HG02943 (cell line): ENCODE measurements around the gene BCAR3.

ENCODE experiments used
- ATAC-seq: cut with Tn5 transposase; IDR thresholded peaks from one replicate; pipeline ENCODE4 v1.9.1; 2021; ENCODE audit warnings: mild to moderate bottlenecking, low read depth, moderate library complexity; ENCODE audit not compliant: unreplicated experiment

Gene BCAR3

DNA sequence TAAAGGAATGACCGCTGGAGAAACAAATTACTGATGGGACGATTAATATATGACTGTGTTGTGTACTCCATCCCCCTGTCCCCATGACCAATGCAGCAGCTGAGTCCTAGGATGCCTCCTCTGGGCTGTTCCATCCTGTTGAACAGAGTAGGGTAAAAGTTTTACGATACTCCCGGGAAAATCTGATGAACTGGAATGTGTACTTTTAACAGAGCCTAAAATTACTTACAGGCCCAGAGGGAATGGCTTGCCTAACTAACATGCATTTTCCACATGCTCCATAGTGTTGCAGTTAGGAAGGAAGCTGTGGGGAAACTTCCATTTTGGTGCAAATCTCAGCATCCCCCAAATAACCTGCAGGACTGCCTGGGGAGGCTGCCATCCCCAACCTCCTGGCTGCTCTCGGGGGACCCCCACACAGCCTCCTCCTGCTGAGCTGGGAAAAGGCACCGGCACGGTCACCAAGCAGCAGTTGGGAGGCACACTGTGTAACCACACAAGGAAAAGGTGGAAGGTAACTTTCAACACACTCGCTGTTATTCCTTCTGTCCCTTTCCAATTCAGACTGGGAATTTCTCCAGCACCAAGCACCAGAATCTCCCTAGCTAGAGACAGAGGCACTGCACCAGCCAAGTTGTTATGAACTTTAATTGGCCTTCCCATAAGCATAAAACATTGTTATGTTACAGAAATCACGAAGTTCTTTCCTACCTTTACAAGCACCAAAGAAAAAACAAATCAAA, 97.2 kb downstream of the BCAR3 start:
- no peak for ATAC-seq

DNA sequence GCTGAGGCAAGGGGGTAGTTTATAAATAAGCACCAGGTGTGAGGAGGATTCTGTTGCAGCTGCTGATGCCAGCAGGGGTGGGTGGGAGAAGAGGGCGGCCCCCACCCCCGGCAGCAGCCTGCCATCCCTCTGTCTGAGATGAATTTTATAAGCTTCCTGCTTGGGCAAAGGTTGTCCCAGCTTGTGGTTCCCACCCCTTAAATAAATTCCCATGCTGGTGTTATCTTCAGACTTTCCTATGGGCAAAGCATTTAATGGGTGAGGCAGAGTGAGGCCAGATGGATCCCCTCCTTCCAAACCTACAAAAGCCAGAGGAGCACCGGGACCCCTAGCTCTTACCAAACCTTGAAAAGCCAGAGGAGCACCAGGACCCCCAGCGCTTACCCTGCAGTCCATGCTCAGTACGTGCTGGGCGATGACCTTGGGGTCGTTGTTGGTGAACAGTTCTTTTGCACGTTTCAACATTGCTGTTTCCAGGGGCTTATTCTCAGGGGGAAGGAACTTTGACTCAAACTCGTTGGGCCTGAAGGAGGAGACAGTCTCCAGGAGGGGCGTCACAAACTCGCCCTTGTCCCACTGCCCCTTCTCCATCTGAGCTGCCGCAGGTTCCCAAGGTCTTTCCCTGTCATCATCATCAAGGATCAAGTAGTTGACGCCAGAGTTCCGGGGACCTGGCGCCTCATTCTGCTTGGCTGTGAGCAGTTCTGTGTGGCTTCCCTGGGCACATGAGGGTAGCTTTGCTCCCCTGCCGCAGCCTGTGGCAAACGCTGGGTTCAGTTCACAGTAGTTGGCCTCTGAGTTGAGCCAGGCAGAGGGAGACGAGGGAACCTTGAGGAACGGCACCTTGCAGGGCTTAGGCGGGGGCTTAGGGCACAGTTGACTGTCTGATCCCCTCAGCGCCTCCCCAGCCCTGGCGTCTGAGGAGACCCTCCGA, 99.5 kb downstream of the BCAR3 start:
- no peak for ATAC-seq

DNA sequence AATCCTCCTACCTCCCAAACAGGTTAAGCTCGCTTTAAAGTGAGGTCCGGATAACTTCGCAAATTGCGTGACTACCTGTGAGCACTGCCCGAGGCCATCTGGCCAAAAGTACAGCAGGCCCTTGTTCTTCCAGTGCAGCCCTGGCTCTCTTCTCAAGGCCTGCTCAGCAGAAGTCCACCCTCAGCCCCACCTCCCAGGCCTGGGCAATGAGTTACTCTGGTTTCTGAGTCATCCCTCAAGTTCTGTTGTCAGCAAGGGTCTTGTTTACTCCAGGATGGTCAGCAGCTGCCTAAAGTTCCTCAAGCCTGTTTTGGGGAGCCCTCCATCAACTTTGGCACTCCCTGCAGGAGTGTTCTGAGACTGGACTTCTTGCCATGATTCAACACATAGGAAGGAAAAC, 101.7 kb downstream of the BCAR3 start:
- no peak for ATAC-seq

DNA sequence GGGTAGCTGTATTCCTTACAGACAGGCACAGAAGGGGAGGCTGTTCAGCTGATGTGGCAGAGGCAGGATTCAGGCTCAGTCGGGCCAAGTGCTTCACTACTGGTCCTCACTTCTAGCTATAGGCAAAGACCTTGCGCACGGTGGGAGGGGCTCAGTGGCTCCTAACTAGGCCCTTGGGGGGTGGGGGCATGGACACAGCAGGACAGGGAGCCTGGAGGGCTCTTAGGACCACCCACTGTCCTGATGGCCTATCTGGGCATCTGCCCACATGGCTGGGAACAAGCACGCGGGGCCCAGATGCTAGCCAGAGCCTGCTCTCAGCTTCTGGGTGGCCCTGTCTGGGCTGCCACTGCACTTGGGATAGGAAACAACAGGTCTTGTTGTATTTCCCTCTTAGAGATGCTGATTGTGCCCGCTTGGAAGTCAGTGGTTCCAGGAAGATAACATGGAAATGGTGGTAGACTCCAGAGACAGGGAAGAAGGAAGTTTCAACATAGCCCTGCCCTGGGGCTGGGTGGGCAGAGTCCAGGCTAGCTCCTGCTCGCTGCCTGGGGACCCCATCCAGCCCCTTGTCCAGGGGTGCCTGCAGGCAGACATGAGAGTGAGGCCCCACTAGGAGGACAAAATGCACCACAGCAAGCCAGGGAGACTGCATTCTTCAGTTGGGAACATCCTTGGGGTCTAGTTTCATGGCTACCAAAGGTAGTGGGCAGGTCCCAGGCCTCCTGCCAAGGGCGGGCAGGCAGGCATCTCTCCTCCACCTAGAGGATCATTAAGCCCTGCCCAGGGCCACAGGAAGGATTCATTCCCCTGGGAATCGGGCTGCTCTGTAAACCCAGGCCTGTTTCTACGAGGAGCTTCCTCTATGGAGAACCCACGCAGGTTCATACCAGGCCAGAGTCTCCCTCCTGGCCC, 102.5 kb downstream of the BCAR3 start:
- no peak for ATAC-seq

DNA sequence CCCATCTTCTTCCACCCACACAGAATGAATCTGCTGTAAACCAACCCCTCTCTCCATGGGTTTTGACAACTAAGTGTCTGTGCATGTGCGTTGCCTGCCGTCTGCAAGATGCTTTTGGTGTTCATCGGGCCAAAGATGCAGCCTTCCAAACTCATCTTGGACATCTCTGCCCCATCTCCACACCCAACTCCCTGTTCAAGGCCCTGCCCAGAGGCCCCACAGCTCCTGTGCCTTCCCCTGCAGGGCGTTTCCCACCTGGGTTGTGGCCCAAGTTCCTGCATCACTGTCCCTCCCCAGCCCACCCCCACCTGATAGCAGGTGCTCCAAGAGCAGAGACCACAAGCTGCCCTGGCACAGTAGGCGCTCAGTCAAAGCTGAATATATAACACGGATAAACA, 103.2 kb downstream of the BCAR3 start:
- no peak for ATAC-seq

DNA sequence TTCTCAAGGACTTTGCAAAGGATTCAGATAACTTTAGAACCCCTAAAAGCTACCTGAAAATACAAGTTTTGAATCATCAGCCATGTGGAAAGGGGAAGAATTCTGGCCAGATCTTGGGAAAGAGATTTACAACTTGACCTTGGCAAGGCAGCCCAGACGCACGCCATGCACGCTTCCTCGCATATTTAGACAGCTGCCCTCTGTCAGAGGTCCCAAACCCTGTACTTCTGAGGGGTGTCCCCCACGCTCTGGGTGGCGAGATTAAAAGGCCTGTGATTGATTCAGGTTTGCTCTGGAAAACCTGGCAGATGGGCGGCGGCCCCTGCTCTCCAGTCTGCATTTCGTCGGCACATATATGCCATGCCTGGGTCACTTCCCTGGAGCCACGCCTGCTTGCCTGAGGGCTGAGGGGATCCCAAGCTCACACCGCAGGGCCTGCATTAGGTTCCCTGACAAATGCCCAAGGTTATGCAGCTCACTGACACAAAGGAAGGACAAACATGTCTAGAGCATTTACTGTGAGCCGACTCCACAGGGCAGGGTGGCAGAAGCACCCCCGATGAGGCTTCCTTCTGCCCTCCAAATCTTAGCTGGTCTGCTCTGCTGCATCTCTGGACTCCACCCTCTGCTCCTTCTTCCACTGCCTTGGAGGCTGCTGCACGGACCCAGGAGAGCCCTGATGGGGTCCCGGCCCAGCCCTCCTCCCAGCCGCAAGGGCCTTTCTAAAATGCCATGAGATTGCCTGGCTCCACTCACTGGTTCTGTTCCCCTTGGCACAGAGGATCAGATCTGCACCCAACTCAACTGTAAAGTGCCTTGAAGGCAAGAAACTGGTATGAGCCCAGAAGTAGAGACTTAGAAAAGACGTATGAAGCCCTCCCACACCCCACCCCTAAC, 103.9 kb downstream of the BCAR3 start:
- ATAC-seq: no peak

DNA sequence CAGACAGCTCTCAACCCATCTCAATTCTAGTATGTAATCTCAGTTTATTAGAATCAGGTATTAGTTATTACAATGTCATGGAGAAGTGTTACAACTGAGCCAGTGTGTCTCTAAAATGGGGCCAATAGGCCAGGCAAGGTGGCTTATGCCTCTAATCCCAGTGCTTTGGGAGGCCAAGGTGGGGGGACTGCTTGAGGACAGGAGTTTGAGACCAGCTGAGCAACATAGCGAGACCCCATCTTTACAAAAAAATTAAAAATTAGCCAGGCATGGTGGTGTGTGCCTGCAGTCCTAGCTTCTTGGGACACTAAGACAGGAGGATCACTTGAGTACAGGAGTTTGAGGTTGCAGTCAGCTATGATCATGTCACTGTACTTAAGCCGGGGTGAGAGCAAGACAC, 104.9 kb downstream of the BCAR3 start:
- ATAC-seq: no peak

DNA sequence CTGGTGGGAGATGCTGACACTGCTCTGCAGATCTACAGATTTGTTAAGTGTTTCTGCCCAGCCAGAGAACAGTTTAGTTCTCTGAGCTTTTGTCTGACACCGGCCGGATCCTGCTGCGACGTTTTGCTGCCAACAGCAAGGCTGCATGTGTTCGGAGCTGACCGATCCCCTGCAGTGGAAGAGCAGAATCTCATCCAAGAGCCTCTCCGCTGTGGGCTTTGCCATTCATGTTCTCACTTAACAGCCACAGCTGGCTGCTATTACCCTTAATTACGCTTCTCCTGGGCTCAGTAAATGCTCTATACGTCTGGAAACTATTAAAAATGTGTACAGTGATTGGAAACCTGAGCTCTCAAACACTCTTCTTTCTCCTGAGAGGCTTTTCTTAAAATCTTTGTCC, 105.3 kb downstream of the BCAR3 start:
- no peak for ATAC-seq

DNA sequence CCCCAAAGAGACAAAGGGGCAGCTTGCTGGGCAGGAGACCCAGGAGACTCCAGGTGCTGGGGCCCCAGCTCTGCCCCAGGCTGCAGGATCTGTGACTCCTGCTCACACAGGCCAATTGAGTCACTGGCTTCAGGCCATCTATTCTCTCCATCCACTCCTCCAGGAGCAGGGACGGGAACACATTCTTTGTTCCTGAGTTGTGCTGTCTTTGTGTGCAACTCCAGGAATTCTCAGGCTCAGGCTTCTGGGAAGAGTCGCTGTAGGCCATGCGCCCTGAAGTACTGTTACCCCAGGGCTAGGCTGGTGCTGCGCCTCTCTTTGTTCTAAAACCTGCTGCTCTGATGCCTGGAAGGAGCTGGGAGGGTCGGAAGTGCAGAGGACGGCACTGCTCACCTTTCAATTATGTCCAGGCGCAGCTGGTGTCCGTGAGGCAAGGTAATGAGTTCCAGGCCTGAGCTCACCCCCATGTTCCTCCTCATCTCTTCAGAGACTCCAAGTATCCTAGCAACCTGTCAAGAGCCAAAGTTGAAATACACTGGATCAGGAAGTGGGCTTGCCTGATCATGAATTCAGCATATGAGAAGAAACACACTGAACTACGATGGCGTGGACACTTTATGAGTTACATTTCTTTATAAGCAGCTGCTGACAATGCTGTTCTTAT, 105.9 kb downstream of the BCAR3 start:
- no peak for ATAC-seq

DNA sequence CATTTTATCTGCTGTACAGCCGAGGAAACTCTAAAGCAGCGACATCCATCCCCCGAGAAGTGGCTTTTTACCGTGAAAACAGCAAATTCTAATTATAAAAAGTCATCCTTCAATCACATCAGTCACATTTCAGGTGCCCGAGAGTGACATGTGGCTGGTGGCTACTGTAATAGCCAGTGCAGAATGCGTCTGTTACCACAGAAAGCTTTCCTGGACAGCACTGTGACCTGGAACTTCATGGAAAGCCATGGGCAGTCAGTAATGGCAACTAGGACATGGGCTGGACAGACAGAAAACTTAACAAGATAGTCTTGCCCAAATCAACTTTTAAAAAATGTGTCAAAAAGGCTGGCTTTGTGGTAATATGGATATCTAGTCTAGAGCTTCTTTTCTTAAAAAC, 106.6 kb downstream of the BCAR3 start:
- no peak for ATAC-seq

DNA sequence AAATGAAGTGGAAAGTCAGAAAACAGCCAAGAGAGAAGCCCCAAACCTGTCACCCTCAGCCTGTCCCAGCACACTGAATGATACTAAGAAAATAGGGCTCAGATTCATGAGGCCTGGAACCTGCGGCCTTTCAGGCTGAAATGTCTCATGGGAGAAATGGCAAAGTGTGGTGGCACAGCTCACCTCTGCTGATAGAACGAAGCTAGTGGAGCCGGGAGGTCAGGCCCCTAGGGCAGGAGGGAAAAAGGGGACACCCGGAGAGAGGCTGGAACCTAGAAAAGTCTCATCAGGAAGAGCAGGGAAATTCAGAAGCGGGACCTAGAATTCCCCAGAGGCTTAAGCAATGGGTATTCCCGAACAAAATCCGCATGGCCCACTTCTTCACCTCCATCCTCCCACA, 107.1 kb downstream of the BCAR3 start:
- ATAC-seq: no peak

DNA sequence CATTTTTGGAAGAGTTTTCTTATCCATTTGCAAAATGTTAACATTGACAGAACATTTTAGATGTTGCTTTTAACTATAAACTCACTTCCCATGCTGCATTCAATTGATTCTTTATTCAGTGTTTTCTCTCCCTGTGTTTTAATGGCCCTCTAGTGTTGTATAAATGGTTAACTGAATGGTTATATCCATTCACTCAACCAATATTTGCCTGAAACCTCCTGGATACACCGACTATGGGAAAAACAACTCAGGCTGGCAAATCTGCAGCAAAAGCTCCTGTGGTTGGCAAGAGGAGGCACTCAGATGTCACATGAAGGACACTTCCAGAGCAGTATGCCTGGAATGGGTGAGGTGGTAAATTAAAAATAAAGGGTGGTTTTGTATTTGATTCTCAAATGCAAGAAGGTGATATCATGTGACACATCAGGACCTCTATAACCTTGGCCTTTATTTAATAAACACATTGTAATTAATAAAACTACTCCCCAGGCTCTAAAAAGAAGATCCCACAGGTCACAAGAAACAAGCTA, 107.6 kb downstream of the BCAR3 start:
- no peak for ATAC-seq

DNA sequence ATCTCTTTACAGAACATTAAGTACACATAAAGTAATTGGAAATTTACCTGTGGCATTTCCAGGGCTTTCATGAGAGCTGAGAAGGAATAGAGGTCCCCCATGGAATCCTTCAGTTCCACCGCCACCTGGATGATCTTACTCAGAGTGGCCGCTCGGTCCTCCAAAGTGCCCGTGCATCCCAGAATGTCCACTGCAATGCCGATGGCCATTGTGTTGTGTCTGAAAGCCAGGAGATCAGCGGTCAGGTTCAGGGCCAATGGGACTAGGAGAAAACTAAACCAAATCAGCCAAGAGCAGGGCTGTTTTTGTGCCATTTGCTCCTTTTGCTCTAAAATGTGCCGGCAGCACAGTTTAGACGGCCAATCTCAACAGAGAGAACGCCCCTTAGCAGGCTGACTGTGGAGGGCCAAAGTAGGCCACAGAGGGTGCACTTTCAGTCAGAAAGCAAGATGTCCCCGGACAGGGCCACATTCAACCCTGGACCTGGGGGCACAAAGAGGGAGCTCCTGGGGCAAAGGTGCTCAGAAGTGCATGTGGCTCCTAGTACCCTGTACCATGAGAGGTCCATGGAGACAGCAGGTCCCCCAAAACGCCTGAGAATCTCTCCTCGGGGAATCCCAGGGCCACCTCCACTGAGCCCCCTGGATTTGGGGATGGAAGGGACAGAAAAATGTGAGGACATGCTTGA, 109.9 kb downstream of the BCAR3 start:
- ATAC-seq: no peak

DNA sequence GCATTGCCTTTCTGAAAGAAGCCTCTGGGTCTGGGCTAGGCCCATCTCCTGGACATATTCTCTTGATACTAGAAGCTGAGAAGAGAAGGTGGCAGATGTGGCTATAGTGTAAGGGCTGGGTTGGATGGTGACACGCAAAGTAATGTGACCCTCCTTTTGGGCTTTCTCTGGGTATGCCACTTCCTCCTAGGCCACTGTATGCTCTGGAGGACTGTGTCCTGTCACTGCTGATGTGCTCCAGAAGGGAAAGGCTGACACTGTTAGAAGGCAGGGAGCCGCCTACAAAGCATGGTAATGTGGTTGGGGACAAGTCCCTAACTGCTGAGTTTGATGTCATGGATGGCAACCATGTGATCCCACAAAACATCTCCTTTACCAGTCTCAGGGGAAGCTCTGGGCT, 112.1 kb downstream of the BCAR3 start:
- no peak for ATAC-seq

DNA sequence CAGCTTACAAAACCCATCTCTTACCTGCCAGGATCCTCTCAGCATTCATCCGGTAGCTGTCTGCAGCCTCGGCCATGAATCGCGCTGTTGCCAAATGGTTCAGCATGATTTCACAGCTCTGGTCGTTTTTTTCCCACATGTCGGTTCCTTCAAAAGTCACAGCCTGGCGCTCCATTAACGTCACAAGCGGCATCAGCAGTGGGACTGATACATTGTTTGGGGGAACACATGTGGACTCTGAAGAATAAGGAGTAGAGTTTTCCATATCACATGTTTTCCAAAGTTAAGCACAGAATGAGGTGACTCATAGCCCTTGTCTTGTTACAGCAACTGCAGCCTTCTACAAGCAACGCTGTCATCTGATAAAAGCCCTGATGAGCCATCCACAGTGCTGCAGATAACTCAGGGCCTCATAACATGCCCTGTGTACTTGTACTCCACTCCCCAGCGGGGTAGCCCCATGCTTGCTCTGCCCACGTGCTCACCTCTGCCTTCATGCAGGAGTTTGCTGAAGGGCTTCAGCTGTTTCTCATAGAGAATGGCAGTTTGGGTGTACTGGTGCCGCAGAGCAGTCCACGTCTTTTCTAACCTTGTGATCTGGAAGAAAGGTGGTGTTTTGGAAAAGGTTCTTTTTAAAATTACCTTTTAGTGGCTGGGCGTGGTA, 114.2 kb downstream of the BCAR3 start:
- ATAC-seq: no peak

DNA sequence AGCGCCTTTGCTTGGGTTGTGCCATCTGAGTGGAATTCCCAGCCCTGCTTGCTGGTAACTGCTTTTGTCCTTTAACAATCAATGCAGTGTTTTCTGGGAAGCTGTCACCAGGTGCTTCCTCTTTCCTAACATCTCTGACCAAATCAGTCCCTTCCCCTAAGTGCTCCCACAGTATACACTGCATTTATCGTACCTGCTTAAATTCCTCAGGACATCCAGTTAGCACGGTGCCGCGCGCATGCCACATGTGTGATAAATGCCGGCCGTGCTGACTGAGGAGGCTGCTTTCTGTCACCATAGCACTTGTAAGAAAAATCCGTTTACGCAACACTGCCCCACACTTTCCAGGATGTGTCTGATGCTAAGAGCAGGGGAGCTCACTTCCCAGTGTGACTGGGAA, 115.4 kb downstream of the BCAR3 start:
- no peak for ATAC-seq

DNA sequence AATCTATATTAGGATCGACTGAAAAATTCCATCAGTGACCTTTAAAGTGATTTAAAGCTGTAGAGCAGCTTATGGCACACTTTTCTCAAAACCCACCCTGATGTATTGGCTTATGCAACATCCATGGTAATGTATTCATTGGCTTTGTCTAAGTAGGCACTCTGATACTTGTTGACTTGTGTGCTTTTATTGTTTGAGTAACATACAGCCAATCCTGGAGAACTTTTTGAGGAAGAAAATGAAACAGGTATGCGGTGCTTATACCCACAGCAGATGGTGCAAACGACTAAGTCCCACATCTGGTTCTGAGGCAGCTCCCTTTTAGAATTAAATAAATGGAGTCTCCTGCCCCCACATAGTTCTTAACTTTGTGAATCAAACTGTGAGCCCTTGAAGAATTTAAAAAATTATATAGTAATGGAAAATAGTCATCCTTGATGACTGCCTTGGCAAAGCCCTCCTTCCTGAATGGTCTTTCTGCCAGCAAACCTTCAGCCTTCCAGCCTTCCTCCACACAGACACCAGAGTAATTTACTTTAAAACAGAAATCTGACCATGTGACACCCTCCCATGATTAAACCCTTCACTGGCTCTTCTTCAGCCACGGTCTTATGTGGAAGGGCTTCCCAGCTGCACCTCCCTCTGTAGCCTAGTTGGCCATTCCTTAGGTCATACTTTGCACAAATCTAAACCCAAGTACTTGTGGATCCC, 116.0 kb downstream of the BCAR3 start:
- no peak for ATAC-seq
